K562 (cell line): ENCODE measurements around the gene TNRC6B. TPM values are rescaled to one million over a fixed set of nuclear protein-coding genes. Genes with fewer than 3 reads are reported as not detected.
A peak's percentile ranks its signal among the peaks of the same experiment; 100 is the strongest.

Experiments used
- ATAC-seq: fragments of 200-7000 bp; cut with Tn5 transposase; 3 replicates; pipeline ENCODE4 v1.9.1; 2020; ENCODE audit warnings: moderate library complexity
- BruUV-seq: library from RNA; stranded (reverse); fragments of 400-500 nt; replicated peaks from 2 replicates; lab custom pipeline; 2021; lab: Mats Ljungman, UMichigan
- CTCF ChIA-PET: fragments of 300-600 bp; formaldehyde crosslinking; extraction: SDS; loops from one replicate; lab custom pipeline; 2021; ENCODE audit warnings: low intra/inter-chr PET ratio; lab: Yijun Ruan, JAX
- POLR2A ChIA-PET: fragments of 300-600, 350-650 bp; sonication (Branson Sonifier 250); formaldehyde crosslinking; extraction: SDS; loops from one replicate; lab custom pipeline; 2021; ENCODE audit warnings: antibody characterized with exemption, inconsistent platforms; lab: Yijun Ruan, JAX
- DNase-seq, 4 experiments: peaks; one replicate each; pipeline versions ENCODE4 v3.0.0 to v3.0.0-alpha.2; 2011 to 2018; ENCODE audit warnings: low spot score in 3 of 4, mixed read lengths in 3 of 4; ENCODE audit errors: extremely low read depth in 1 of 4
- FAIRE-seq: peaks from 2 replicates; lab custom pipeline; 2011; peaks lifted over from hg19 to GRCh38; lab: Jason Lieb, UNC
- H2AFZ ChIP-seq: 2 replicates; pipeline ENCODE4 v1.6.0; 2011; ENCODE audit warnings: low read depth, low read length, control low read depth, inconsistent platforms
- H3K27ac ChIP-seq: fragments of 200-600 bp; 3 replicates; pipeline ENCODE4 v1.8.0; 2011; ENCODE audit warnings: low read depth, mild to moderate bottlenecking, control low read depth, inconsistent platforms, low read length, moderate library complexity, mixed read lengths; ENCODE audit errors: extremely low read depth
- H3K27me3 ChIP-seq, 2 experiments: fragments of 300-600 bp in 1 of 2; 2 replicates in 1 of 2; 3 replicates in 1 of 2; pipeline versions ENCODE4 v1.6.0 to v1.8.0; 2011; ENCODE audit warnings: inconsistent platforms in 2 of 2, low read length in 2 of 2, mild to moderate bottlenecking in 1 of 2, mixed read lengths in 1 of 2, moderate library complexity in 1 of 2; ENCODE audit not compliant: control insufficient read depth in 2 of 2, insufficient read depth in 2 of 2
- H3K36me3 ChIP-seq: fragments of 300-600 bp; 3 replicates; pipeline ENCODE4 v1.8.0; 2011; ENCODE audit warnings: mild to moderate bottlenecking, low read length, inconsistent platforms; ENCODE audit not compliant: control insufficient read depth, insufficient read depth
- H3K4me1 ChIP-seq, 2 experiments: fragments of 200-600 bp in 1 of 2; replicated peaks in 1 of 2; 2 replicates in 1 of 2; 3 replicates in 1 of 2; pipeline versions ENCODE4 v1.5.1 to v1.8.0; 2011; ENCODE audit warnings: inconsistent platforms in 2 of 2, low read length in 2 of 2, mild to moderate bottlenecking in 1 of 2, mixed read lengths in 1 of 2, moderate library complexity in 1 of 2; ENCODE audit not compliant: control insufficient read depth in 2 of 2, insufficient read depth in 2 of 2
- H3K4me2 ChIP-seq: 2 replicates; pipeline ENCODE4 v1.6.1; 2011; ENCODE audit warnings: low read length, control low read depth, inconsistent platforms, mixed read lengths; ENCODE audit not compliant: insufficient read depth
- H3K4me3 ChIP-seq: fragments of 200-600 bp; sonication (generic), shearing (Covaris generic); 2 replicates; pipeline ENCODE4 v1.5.1; 2016; ENCODE audit warnings: control low read depth, inconsistent platforms
- H3K79me2 ChIP-seq: fragments of 200-600 bp; 3 replicates; pipeline ENCODE4 v1.8.0; 2011; ENCODE audit warnings: low read length, inconsistent platforms; ENCODE audit not compliant: control insufficient read depth, insufficient read depth
- H3K9ac ChIP-seq, 2 experiments: 2 replicates each; pipeline versions ENCODE4 v1.6.0 to v1.6.1; 2011; ENCODE audit warnings: low read depth in 2 of 2, low read length in 2 of 2, control low read depth in 1 of 2, inconsistent platforms in 1 of 2, mild to moderate bottlenecking in 1 of 2, mixed read lengths in 1 of 2; ENCODE audit not compliant: insufficient read depth in 1 of 2
- H3K9me1 ChIP-seq: one replicate; pipeline ENCODE4 v1.6.0; 2011; ENCODE audit warnings: inconsistent platforms, mild to moderate bottlenecking, low read length, moderate library complexity; ENCODE audit not compliant: control insufficient read depth, insufficient read depth
- H3K9me3 ChIP-seq: replicated peaks from 2 replicates; pipeline ENCODE4 v1.5.1; 2011; ENCODE audit warnings: low read depth, low read length, inconsistent platforms; ENCODE audit not compliant: control insufficient read depth, insufficient read depth
- H4K20me1 ChIP-seq: replicated peaks from 2 replicates; pipeline ENCODE4 v1.6.1; 2011; ENCODE audit warnings: low read length, inconsistent platforms, mixed read lengths; ENCODE audit not compliant: control insufficient read depth, insufficient read depth
- BCOR ChIP-seq: fragments of 450-650 bp; IDR thresholded peaks from 2 replicates; pipeline ENCODE4 v1.6.1; 2016
- CHCHD3 ChIP-seq: fragments of 250-450 bp; sonication (Bioruptor Pico); IDR thresholded peaks from 2 replicates; pipeline ENCODE4 v2.1.2; 2022; ENCODE audit warnings: mild to moderate bottlenecking
- MYC ChIP-seq, 2 experiments: fragments of 250-450 bp in 1 of 2; sonication (Bioruptor Pico) in 1 of 2; IDR thresholded peaks; 2 replicates each; pipeline versions ENCODE4 v1.5.1 to v1.6.1; 2012 to 2021; ENCODE audit warnings: low read depth in 2 of 2, borderline replicate concordance in 1 of 2, improper control_type of control experiment in 1 of 2, low read length in 1 of 2, mild to moderate bottlenecking in 1 of 2, moderate library complexity in 1 of 2
- RAD21 ChIP-seq, 2 experiments: fragments of 250-450 bp in 1 of 2; fragments of 450-650 bp in 1 of 2; sonication (Bioruptor Pico) in 1 of 2; formaldehyde crosslinking in 1 of 2; IDR thresholded peaks in 1 of 2; conservative IDR thresholded peaks in 1 of 2; 2 replicates each; pipeline versions ENCODE4 v1.4.0 to v1.8.0; 2020 to 2022; ENCODE audit warnings: mild to moderate bottlenecking in 2 of 2, moderate library complexity in 1 of 2
- TAF15 ChIP-seq: fragments of 200-400 bp; formaldehyde crosslinking; IDR thresholded peaks from 2 replicates; pipeline ENCODE4 v1.6.1; 2017; ENCODE audit warnings: mild to moderate bottlenecking, low read depth, low read length, moderate library complexity
- ZNF785 ChIP-seq: fragments of 250-450 bp; sonication (Bioruptor Pico); IDR thresholded peaks from 2 replicates; pipeline ENCODE4 v1.4.0; 2020; ENCODE audit warnings: mild to moderate bottlenecking
- whole genome bisulfite sequencing: fragments of 100-300 bp; shearing (Covaris generic); methylation state at CpG from one replicate; pipeline ENCODE4 v1.1.6; 2016; ENCODE audit warnings: low coverage, mixed read lengths; ENCODE audit not compliant: insufficient coverage; ENCODE audit errors: missing lambda C conversion rate; 5-methylcytosine and 5-hydroxymethylcytosine counted together
- in situ Hi-C: fragments of 300-500 bp; cut with MboI; formaldehyde crosslinking; loops from 4 replicates; pipeline ENCODE4 v1.15.0; 2018; ENCODE audit warnings: inconsistent platforms, mixed read lengths
- intact Hi-C: fragments of 100-400 bp; cut with micrococcal nuclease; formaldehyde crosslinking; loops from 2 replicates; pipeline ENCODE4 v1.14.2; 2022
- polyA plus RNA-seq, 8 experiments: library from polyadenylated mRNA; depleted of rRNA in 4 of 8; stranded (reverse) in 5 of 8; unstranded in 3 of 8; fragments of >200 nt; fragmentation: Nextera tagmentation in 2 of 8; fragmentation: Illumina TruSeq in 1 of 8; extraction: Ambion mirVana in 2 of 8; extraction: Trizol in 1 of 8; gene quantifications; 2 replicates each; pipeline versions ENCODE4 v1.2.1 to v1.2.3, GENCODE V29; 2011 to 2014; ENCODE audit warnings: inconsistent platforms in 1 of 8, missing spikeins in 1 of 8
- total RNA-seq, 7 experiments: library from RNA; depleted of rRNA in 6 of 7; stranded (reverse); fragments of >200 nt in 6 of 7; fragmentation: Illumina TruSeq in 2 of 7; extraction: Trizol in 2 of 7; gene quantifications; 2 replicates each; pipeline versions ENCODE4 v1.2.1 to v1.2.3, GENCODE V29; 2011 to 2021; ENCODE audit warnings: low replicate concordance in 1 of 7
- TF ChIP-seq, protein P1 (sequence below), 2 experiments: fragments of 450-650 bp in 1 of 2; sonication (generic) in 1 of 2; formaldehyde crosslinking in 1 of 2; IDR thresholded peaks in 1 of 2; conservative IDR thresholded peaks in 1 of 2; 2 replicates each; pipeline versions ENCODE4 v1.6.1 to v1.8.1; 2016 to 2023; ENCODE audit warnings: mild to moderate bottlenecking in 2 of 2, moderate library complexity in 2 of 2, inconsistent platforms in 1 of 2, missing genetic modification reagents in 1 of 2
- TF ChIP-seq, protein P2 (sequence below), 3 experiments: IDR thresholded peaks in 2 of 3; conservative IDR thresholded peaks in 1 of 3; 2 replicates each; pipeline ENCODE4 v1.5.1; 2011 to 2012; ENCODE audit warnings: low read length in 3 of 3, mild to moderate bottlenecking in 3 of 3, control low read depth in 2 of 3, improper control_type of control experiment in 1 of 3, inconsistent platforms in 1 of 3, low read depth in 1 of 3, mixed read lengths in 1 of 3, moderate library complexity in 1 of 3; ENCODE audit not compliant: insufficient read depth in 2 of 3

TNRC6B gene
- total and polyA plus RNA-seq, 9 of the 15 experiments (the other 6 are each of a cell fraction or from before 2014, with no cell fraction given), result 0.96 to 18.8 (median 10.8) TPM

- TF ChIP-seq CHCHD3 (CRISPR knock-in tag) (no peak), BCOR (peak; percentile 54; the same call in 1 of the 2 replicates), TAF15 (no peak), MYC (IDR thresholded peaks at IDR 0.05; ENCODE audit: low read depth, low read length) (peak; percentile 43; the same call in 1 of the 2 replicates), MYC (CRISPR knock-in tag; IDR thresholded peaks at IDR 0.05; ENCODE audit: borderline replicate concordance, low read depth) (no peak)
These were observed 12.8 kb downstream of the TNRC6B start (continued) for GRCh38 chr22:40190501-40190900.

DNA sequence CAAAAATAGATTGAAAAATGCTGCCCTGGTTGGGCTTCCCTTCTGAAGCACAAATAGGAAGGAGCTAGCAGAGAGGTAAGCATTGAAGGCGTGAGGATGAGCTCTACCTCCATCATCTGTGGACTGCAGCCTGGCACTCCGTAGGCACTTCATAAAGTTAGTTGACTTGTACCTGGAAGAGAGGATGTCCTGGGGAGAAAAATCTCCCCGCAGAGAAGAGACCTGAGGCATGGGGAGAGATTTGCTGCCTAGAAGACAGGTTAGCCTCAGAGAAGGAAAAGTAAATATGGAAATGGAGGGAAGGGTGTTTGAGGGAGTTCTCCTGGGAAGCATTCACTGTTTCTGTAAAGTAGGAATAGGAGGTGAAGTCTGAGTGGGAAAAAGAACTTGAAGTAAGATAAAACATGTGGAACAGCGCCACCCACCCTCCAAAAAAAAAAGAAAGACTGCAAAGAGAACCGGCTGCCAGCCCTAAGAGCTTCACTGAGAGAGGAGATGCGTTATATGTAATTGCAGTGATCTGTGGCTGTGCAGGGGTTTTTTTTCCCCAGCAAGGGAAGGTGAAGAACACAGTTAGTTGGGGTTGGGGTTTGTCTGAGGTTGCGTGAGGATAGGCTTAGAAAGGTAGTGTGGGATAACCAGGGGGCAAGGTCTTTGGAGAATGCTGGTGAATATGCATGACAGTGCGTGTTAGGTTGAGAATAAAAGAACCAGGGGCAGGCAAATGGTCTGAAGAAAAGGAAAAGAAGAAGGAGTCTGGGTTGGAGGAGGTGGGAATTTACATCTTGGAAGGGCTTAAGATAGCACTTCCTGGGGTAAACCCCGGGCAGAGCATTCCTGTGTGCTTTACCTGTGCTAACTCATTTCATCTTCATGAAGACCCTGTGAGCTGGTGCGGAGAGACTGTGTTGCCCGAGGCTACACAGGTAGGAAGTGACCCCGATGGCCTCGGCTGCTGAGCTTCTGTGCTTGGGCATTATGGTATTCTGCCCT, 16.0 kb downstream of the TNRC6B start:
- POLR2A ChIA-PET, result interaction anchor here (0.7 to 2.4 kb wide), 5 partner anchors 9 to 61 kb away, joined by 3 to 8 read pairs (median 3); partner anchors contain the start of gene TNRC6B
- Histone ChIP-seq H2AFZ (no peak overlapping the region), H3K4me3 (no peak overlapping the region), H3K9me1 (peaks cover 7% of the 10 kb centered on the region), H3K79me2 (peaks cover 92% of the 10 kb centered on the region), H3K4me2 (no peak overlapping the region), H3K36me3 (peaks cover 6% of the 10 kb centered on the region; the same call in 2 of the 3 replicates), H3K9me3 (no peaks in the 10 kb centered on the region), H3K9ac (peak overlapping the region in 1 of 2 experiments; percentile 33; a peak in 1 of 4 replicates), H3K4me1 (peaks cover 29 to 50% of the 10 kb centered on the region in 2 experiments), H4K20me1 (no peaks in the 10 kb centered on the region), H3K27ac (no peak overlapping the region), H3K27me3 (no peaks in the 10 kb centered on the region)
- in situ Hi-C loops (no loop called here), intact Hi-C loops (loop anchor here (5.0 kb wide), 1 partner anchor 151 kb away; no protein-coding TSS in a partner anchor)
- CTCF ChIA-PET, result interaction anchor here (1.2 kb wide), 1 partner anchor 165 kb away, joined by 3 read pairs; no protein-coding TSS in a partner anchor
- no TSS peak for BruUV-seq
- FAIRE-seq (peak; percentile 67), ATAC-seq (0 out of 3 replicates have a peak, but pooled peaks have one; percentile 17), DNase-seq (peak in 1 of 4 experiments; percentile 52)
- 86% methylated on average over 10 of the region's 13 CpGs for WGBS
- TF ChIP-seq, protein P1, sequence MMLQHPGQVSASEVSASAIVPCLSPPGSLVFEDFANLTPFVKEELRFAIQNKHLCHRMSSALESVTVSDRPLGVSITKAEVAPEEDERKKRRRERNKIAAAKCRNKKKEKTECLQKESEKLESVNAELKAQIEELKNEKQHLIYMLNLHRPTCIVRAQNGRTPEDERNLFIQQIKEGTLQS (IDR thresholded peaks at IDR 0.05), result no peak
- TF ChIP-seq, protein P1 (CRISPR knock-in tag; conservative IDR thresholded peaks at IDR 0.05), result no peak
- TF ChIP-seq ZNF785 (CRISPR knock-in tag), result no peak
- TF ChIP-seq, protein P2, sequence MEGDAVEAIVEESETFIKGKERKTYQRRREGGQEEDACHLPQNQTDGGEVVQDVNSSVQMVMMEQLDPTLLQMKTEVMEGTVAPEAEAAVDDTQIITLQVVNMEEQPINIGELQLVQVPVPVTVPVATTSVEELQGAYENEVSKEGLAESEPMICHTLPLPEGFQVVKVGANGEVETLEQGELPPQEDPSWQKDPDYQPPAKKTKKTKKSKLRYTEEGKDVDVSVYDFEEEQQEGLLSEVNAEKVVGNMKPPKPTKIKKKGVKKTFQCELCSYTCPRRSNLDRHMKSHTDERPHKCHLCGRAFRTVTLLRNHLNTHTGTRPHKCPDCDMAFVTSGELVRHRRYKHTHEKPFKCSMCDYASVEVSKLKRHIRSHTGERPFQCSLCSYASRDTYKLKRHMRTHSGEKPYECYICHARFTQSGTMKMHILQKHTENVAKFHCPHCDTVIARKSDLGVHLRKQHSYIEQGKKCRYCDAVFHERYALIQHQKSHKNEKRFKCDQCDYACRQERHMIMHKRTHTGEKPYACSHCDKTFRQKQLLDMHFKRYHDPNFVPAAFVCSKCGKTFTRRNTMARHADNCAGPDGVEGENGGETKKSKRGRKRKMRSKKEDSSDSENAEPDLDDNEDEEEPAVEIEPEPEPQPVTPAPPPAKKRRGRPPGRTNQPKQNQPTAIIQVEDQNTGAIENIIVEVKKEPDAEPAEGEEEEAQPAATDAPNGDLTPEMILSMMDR (IDR thresholded peaks at IDR 0.05 in 2 of 3, conservative IDR thresholded peaks at IDR 0.05 in 1 of 3; ENCODE audit: insufficient read depth in 2 of 3, low read depth in 1 of 3, low read length in 3 of 3), result peak; percentile 33 to 59 (median 54); a peak in 4 of 6 replicates
- peak; percentile 13 to 52; a peak in 3 of 4 replicates for TF ChIP-seq RAD21 (CRISPR knock-in tag; conservative IDR thresholded peaks at IDR 0.05 in 1 of 2, IDR thresholded peaks at IDR 0.05 in 1 of 2)
